GM12891 (cell line): ENCODE results near the gene CDH4.

Source experiments
- PAX5 ChIP-seq: IDR thresholded peaks from 2 replicates; pipeline ENCODE4 v1.6.1; 2011; ENCODE audit warnings: low read length, moderate library complexity, mild to moderate bottlenecking; ENCODE audit not compliant: insufficient read depth, severe bottlenecking
- POLR2A ChIP-seq: IDR thresholded peaks from 2 replicates; pipeline ENCODE4 v1.6.1; 2011; ENCODE audit warnings: low read depth, low read length, control low read depth
- POLR2AphosphoS5 ChIP-seq: IDR thresholded peaks from 2 replicates; pipeline ENCODE4 v1.6.1; 2011; ENCODE audit warnings: low read depth, low read length, control low read depth
- TAF1 ChIP-seq: IDR thresholded peaks from 2 replicates; pipeline ENCODE4 v1.6.1; 2011; ENCODE audit warnings: low read depth, low read length, control low read depth

DNA sequence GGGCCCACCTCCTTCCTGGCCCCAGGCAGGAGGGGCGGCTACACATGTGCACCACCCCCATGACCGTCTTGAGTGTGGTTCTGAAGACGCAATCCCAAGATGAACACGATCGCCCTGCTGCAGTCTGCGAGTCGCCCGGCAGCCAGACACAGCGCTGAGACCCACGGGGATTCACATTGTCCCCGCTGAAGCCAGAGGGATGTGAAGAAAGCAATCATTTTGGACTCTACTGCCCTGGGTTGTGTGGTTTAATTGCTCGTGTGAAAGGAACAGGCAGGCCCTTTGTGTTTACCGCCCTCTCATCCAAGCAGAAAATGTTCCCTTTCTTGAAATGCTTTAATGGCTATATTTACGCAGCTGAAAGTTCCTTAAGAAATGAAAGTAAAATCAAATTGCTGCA, 534.2 kb downstream of the CDH4 start:
- no peak for TF ChIP-seq POLR2AphosphoS5
- no peak for TF ChIP-seq POLR2A
- no peak for TF ChIP-seq PAX5
- TF ChIP-seq TAF1, result no peak
